ENCODE measurements around the gene CBLIF. TPM values are rescaled to one million over a fixed set of nuclear protein-coding genes. Genes with fewer than 3 reads are reported as not detected.

CBLIF gene
- total RNA-seq, 1 donor, result not detected

GRCh38 chr11:59801160-59801706 is 44.1 kb downstream of the CBLIF start:
- no peak overlapping the region for H3K4me3 ChIP-seq (ENCODE audit: low read depth, low read length)
- no peak for DNase-seq (ENCODE audit: low read depth)
- TF ChIP-seq CTCF (IDR thresholded peaks at IDR 0.05; ENCODE audit: insufficient read depth, low read depth, low read length), result no peak

- DNase-seq (ENCODE audit: low read depth), result no peak
- no peak for TF ChIP-seq CTCF (IDR thresholded peaks at IDR 0.05; ENCODE audit: insufficient read depth, low read depth, low read length)
- H3K4me3 ChIP-seq (ENCODE audit: low read depth, low read length), result no peak overlapping the region
Measured at GRCh38 chr11:59800390-59801025, 44.8 kb downstream of the CBLIF start.

GRCh38 chr11:59794417-59794816 is 50.9 kb downstream of the CBLIF start:
- no peak for TF ChIP-seq CTCF (IDR thresholded peaks at IDR 0.05; ENCODE audit: insufficient read depth, low read depth, low read length)
- H3K4me3 ChIP-seq (ENCODE audit: low read depth, low read length), result no peak overlapping the region
- DNase-seq (ENCODE audit: low read depth), result no peak

- no peak overlapping the region for H3K4me3 ChIP-seq (ENCODE audit: low read depth, low read length)
- no peak for TF ChIP-seq CTCF (IDR thresholded peaks at IDR 0.05; ENCODE audit: insufficient read depth, low read depth, low read length)
- no peak for DNase-seq (ENCODE audit: low read depth)
Measured at GRCh38 chr11:59792507-59792906, 52.8 kb downstream of the CBLIF start.

GRCh38 chr11:59791639-59792038 is 53.7 kb downstream of the CBLIF start:
- no peak overlapping the region for H3K4me3 ChIP-seq (ENCODE audit: low read depth, low read length)
- DNase-seq (ENCODE audit: low read depth), result peak; percentile 72
- no peak for TF ChIP-seq CTCF (IDR thresholded peaks at IDR 0.05; ENCODE audit: insufficient read depth, low read depth, low read length)

- no peak for TF ChIP-seq CTCF (IDR thresholded peaks at IDR 0.05; ENCODE audit: insufficient read depth, low read depth, low read length)
- H3K4me3 ChIP-seq (ENCODE audit: low read depth, low read length), result no peak overlapping the region
- peak; percentile 70 for DNase-seq (ENCODE audit: low read depth)
Measured at GRCh38 chr11:59787816-59788215, 57.5 kb downstream of the CBLIF start.

GRCh38 chr11:59787255-59787588 is 58.1 kb downstream of the CBLIF start:
- DNase-seq (ENCODE audit: low read depth), result no peak
- TF ChIP-seq CTCF (IDR thresholded peaks at IDR 0.05; ENCODE audit: insufficient read depth, low read depth, low read length), result no peak
- H3K4me3 ChIP-seq (ENCODE audit: low read depth, low read length), result no peak overlapping the region

All from fibroblast of villous mesenchyme (primary cell).